DND-41 (cell line): Measurements from ENCODE around the gene BOD1L1.

ENCODE experiments used
- CTCF ChIP-seq: IDR thresholded peaks from 2 replicates; pipeline ENCODE4 v1.5.1; 2012; ENCODE audit warnings: borderline replicate concordance, low read length, moderate library complexity, mild to moderate bottlenecking; ENCODE audit not compliant: poor library complexity, severe bottlenecking; ENCODE audit errors: extremely low read depth
- EZH2 ChIP-seq: IDR thresholded peaks from 3 replicates; pipeline ENCODE4 v1.6.1; 2012; ENCODE audit warnings: borderline replicate concordance, low read depth, mild to moderate bottlenecking, moderate library complexity, low read length, inconsistent platforms; ENCODE audit not compliant: severe bottlenecking

- TF ChIP-seq CTCF (no peak), EZH2 (no peak)
These were observed 90.9 kb downstream of the BOD1L1 start for GRCh38 chr4:13536607-13537006.
